CD4-positive, alpha-beta T cell treated with Interleukin-6 at 100 ng/mL for 8 hours (primary cell): Measurements from ENCODE around the gene ZNF462.

Source experiments
- DNase-seq: peaks from one replicate; pipeline ENCODE4 v3.0.0-alpha.2; 2020; ENCODE audit warnings: mixed read lengths, low spot score

ZNF462 gene

GRCh38 chr9:106929471-106930177, 66.7 kb downstream of the ZNF462 start:
- DNase-seq, result no peak

GRCh38 chr9:106930477-106930876, 67.5 kb downstream of the ZNF462 start:
- DNase-seq, result no peak

DNA sequence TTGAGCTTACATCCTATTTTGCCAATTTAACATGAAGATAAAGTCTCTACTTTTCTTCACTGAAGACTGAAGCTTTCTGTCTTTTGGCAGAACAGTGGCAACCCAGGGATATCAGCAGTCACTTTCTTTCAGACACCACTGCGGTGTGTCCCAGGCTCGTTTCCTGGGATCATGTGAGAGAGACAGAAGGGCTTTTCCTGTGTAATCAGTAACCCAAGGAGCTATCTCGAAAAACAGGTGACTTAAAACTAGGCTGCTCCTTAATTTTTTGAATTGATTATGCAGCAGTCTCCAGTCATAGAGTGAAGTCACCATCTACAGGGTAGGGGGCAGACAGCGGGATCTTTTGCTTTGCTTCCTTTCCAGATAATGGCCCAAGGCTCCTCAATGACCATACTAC, 68.5 kb downstream of the ZNF462 start:
- DNase-seq, result no peak

- DNase-seq, result no peak
Observed at GRCh38 chr9:106932178-106932577, 69.2 kb downstream of the ZNF462 start.

DNA sequence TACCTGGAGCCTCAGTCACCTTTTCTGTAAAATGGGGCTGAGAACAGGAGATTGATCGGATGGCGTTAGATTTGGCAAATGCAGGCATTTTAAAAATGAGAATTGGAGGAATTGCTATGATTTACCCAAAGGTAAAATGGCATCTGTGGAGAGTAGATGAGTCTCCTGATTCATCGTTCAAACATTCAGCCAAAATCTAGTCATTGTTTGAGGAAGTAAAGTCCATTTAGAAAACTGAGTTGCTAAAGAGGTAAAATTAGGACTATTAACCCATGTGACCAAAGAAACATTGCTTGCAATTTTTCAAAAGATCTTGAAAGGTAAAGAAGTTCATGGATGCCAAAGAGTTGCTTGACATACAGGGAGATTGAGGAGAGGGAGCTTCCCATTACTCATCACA, 69.7 kb downstream of the ZNF462 start:
- no peak for DNase-seq

DNA sequence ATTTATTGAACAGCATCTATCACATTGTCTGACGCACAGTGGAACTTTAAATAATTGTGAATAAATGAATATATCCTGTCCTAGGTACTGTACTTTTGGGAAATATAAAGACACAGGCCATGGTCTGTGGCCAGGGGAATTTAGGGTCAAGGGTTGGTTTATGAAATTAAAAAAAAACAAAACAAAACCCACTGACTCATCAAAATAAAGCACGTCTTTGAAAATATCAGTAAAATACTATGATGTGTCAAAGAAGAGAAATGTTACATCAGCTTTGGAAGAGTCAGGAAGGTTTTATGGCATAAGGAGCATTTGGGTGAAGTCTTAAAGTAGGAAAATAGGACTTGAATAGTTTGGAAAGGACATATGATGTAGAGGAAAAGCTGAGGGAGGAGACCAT, 70.5 kb downstream of the ZNF462 start:
- no peak for DNase-seq

GRCh38 chr9:106934442-106935238, 71.7 kb downstream of the ZNF462 start:
- DNase-seq, result no peak

DNA sequence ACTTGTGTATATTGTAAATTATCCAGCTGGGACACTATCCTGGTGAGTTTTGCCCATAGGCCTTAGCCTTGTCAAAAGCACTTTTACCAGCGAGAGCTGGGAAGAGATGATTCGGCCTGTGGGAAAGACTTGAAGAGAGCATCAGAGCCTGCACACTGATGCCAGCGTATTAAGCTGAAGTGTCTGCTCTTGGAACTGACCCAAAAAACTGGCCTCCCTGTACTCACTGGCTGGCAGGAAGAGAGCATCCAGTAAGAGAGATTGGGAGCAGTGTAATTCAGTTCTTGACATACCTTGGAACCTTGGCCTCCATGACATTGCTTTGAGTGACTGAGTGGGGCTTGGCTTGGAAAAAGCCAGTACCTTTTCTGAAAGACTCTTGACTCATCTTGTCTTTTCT, 73.7 kb downstream of the ZNF462 start:
- no peak for DNase-seq

GRCh38 chr9:106941916-106942315, 79.0 kb downstream of the ZNF462 start:
- no peak for DNase-seq

DNA sequence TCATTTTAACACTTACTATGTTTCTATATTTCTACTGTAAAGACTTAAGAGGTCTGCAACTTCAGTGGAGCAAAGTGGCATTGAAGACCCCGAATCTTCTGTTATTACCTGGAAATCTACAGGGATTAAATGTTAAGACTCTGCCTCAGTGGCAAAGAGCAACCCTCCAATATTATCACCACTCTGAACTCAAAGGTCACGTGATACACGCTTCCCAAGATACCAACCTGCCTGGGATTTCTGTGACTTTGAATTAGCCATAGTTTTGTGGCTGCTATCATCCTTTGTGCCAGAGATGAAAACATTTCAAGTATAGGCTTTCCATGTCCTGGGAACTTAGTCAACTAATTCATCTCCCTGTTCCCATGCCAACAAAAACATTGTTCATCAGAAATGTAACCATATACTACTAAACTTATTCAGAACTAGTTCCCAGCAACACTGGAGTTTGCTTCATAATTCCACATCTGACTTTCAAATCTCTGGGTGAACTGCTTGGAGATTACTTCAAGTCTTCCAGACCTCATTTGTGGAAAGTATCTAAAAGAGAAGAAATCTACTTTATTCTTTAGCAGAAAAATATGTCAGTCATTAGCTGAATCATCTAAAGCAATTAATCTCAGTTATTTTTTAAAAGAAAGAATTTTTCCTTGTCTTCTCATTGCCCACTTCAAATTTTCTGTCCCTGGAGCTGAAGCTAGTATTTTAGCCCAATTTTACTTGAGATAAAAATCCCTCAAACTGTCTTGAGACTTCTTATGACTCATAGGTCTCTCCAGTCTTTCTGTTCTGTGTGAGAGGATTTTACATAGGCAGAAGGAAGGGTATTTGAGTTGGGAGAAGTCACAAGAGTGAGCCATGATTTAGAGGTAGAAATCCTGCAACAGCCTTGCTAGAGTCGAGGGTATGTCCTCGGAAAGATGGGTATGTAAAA, 83.0 kb downstream of the ZNF462 start:
- no peak for DNase-seq

- DNase-seq, result no peak
Observed at GRCh38 chr9:106947106-106947900, 84.3 kb downstream of the ZNF462 start.

- DNase-seq, result no peak
Observed at GRCh38 chr9:106953174-106953573, 90.2 kb downstream of the ZNF462 start.

GRCh38 chr9:106954558-106954957, 91.6 kb downstream of the ZNF462 start:
- DNase-seq, result no peak

- no peak for DNase-seq
Observed at GRCh38 chr9:106954974-106955850, 92.2 kb downstream of the ZNF462 start.

GRCh38 chr9:106956971-106957370, 94.0 kb downstream of the ZNF462 start:
- DNase-seq, result no peak

- DNase-seq, result no peak
Observed at GRCh38 chr9:106958955-106959657, 96.1 kb downstream of the ZNF462 start.

DNA sequence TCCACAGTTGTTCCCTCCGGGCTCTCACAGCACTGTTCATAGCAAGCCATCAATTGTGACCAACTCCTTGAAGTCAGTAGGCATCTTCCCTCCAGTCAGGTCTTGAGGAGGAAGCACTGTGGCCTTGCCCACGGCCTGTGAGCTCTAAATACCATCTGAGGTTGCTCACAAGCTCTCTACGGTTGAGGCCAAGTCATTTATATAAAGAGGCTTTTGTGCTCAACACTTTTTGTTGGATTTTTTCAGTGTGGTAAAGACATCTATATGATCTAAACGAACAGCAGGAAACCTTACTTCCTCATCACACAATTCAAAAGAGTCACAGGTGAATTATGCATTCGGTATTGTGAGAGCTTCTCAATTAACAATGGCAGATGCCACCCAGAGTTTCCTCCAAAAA, 97.3 kb downstream of the ZNF462 start:
- no peak for DNase-seq

- DNase-seq, result no peak
Observed at GRCh38 chr9:106961623-106962022, 98.7 kb downstream of the ZNF462 start.

- DNase-seq, result no peak
Observed at GRCh38 chr9:106962122-106962521, 99.2 kb downstream of the ZNF462 start.
